Tibial nerve (tissue), 4 donors: ENCODE measurements around the gene RAB5B. TPM values are rescaled to one million over a fixed set of nuclear protein-coding genes. Genes with fewer than 3 reads are reported as not detected.
A peak's percentile ranks its signal among the peaks of the same experiment; 100 is the strongest.

Experiments
- DNase-seq, 2 donors: peaks; one replicate each; pipeline ENCODE4 v3.0.0-alpha.2; 2019; ENCODE audit warnings: low spot score in 2 of 2
- H3K27ac ChIP-seq, 4 donors: fragments of 200-600 bp; sonication (generic) in 3 of 4; one replicate each; pipeline ENCODE4 v1.5.1; 2017 to 2019; ENCODE audit warnings: mild to moderate bottlenecking in 1 of 4
- H3K27me3 ChIP-seq, 2 donors: fragments of 200-600 bp; sonication (generic) in 1 of 2; one replicate each; pipeline versions ENCODE4 v1.5.1 to v1.6.0; 2017 to 2019
- H3K36me3 ChIP-seq, 3 donors: fragments of 200-600 bp; sonication (generic); one replicate each; pipeline ENCODE4 v1.5.1; 2018 to 2019
- H3K4me1 ChIP-seq, 4 donors: fragments of 200-600 bp; sonication (generic) in 3 of 4; one replicate each; pipeline ENCODE4 v1.5.1; 2017 to 2019
- H3K4me3 ChIP-seq, 4 donors: fragments of 200-600 bp; sonication (generic) in 3 of 4; one replicate each; pipeline ENCODE4 v1.5.1; 2017 to 2019; ENCODE audit warnings: mild to moderate bottlenecking in 1 of 4, moderate library complexity in 1 of 4
- H3K9me3 ChIP-seq, 4 donors: fragments of 200-600 bp; sonication (generic) in 3 of 4; one replicate each; pipeline ENCODE4 v1.5.1; 2017 to 2019
- CTCF ChIP-seq, 5 experiments: fragments of 200-600 bp in 3 of 5; fragments of 450-650 bp in 2 of 5; sonication (generic) in 3 of 5; IDR thresholded peaks; one replicate each; pipeline ENCODE4 v1.5.1; 2016 to 2019; ENCODE audit warnings: antibody characterized with exemption in 5 of 5, mild to moderate bottlenecking in 3 of 5, moderate library complexity in 2 of 5
- EP300 ChIP-seq, 2 donors: sonication (generic); formaldehyde crosslinking; IDR thresholded peaks; one replicate each; pipeline ENCODE4 v1.6.1; 2017; ENCODE audit warnings: antibody characterized with exemption in 2 of 2, mild to moderate bottlenecking in 1 of 2
- POLR2A ChIP-seq, 2 donors: fragments of 450-650 bp; IDR thresholded peaks; one replicate each; pipeline ENCODE4 v1.6.1; 2017; ENCODE audit warnings: antibody characterized with exemption in 2 of 2, mild to moderate bottlenecking in 2 of 2, moderate library complexity in 2 of 2
- WGBS, 2 donors: methylation state at CpG; one replicate each; pipeline ENCODE4 v1.1.5; 2018; 5-methylcytosine and 5-hydroxymethylcytosine counted together
- total RNA-seq, 4 donors: library from RNA; depleted of rRNA; stranded (reverse); fragments of >200 nt; gene quantifications; one replicate each; pipeline ENCODE4 v1.1.0, GENCODE V29; 2016

The RAB5B gene
- total RNA-seq, 4 donors from 2014 or later, result 71.7 to 111 (median 83.0) TPM

- H3K36me3 ChIP-seq, result peaks cover 0 to 20% (median 0%) of the 10 kb centered on the region in 3 donors
- WGBS, 2 donors, result 48 to 72% methylated on average over 7 of the region's 7 CpGs
- TF ChIP-seq CTCF (IDR thresholded peaks at IDR 0.05), result no peak
- TF ChIP-seq POLR2A (IDR thresholded peaks at IDR 0.05), result no peak
- no peak for TF ChIP-seq EP300 (IDR thresholded peaks at IDR 0.05)
- DNase-seq, result no peak
- no peaks in the 10 kb centered on the region for H3K27me3 ChIP-seq
- H3K4me3 ChIP-seq, result no peak overlapping the region
- peak overlapping the region in 2 of 4 donors; percentile 38 to 93 for H3K27ac ChIP-seq
- H3K4me1 ChIP-seq, result peaks cover 0 to 46% (median 10%) of the 10 kb centered on the region in 4 donors
- H3K9me3 ChIP-seq, result no peaks in the 10 kb centered on the region
These were observed 3.1 kb upstream of the RAB5B start for GRCh38 chr12:55970775-55971174.

- TF ChIP-seq POLR2A (IDR thresholded peaks at IDR 0.05), result no peak
- no peak for TF ChIP-seq CTCF (IDR thresholded peaks at IDR 0.05)
- no peak for TF ChIP-seq EP300 (IDR thresholded peaks at IDR 0.05)
- WGBS, 2 donors, result 45 to 50% methylated on average over 3 of the region's 3 CpGs
- H3K4me3 ChIP-seq, result no peak overlapping the region
- no peak for DNase-seq
- H3K27ac ChIP-seq, result peak overlapping the region in 3 of 4 donors; percentile 91 to 93 (median 92)
- H3K27me3 ChIP-seq, result no peaks in the 10 kb centered on the region
- no peaks in the 10 kb centered on the region for H3K9me3 ChIP-seq
- H3K36me3 ChIP-seq, result peaks cover 0 to 20% (median 0%) of the 10 kb centered on the region in 3 donors
- H3K4me1 ChIP-seq, result peaks cover 0 to 52% (median 9%) of the 10 kb centered on the region in 4 donors
These were observed 1.8 kb upstream of the RAB5B start for GRCh38 chr12:55972042-55972441.

GRCh38 chr12:55972456-55972855 lies 1.4 kb upstream of the RAB5B start:
- no peaks in the 10 kb centered on the region for H3K9me3 ChIP-seq
- no peak for DNase-seq
- TF ChIP-seq CTCF (IDR thresholded peaks at IDR 0.05), result no peak
- TF ChIP-seq POLR2A (IDR thresholded peaks at IDR 0.05), result no peak
- no peak for TF ChIP-seq EP300 (IDR thresholded peaks at IDR 0.05)
- 20 to 24% methylated on average over 1 of the region's 1 CpG for WGBS, 2 donors
- H3K36me3 ChIP-seq, result peaks cover 0 to 20% (median 0%) of the 10 kb centered on the region in 3 donors
- no peaks in the 10 kb centered on the region for H3K27me3 ChIP-seq
- peak overlapping the region in 3 of 4 donors; percentile 44 to 62 (median 57) for H3K4me3 ChIP-seq
- H3K4me1 ChIP-seq, result peaks cover 0 to 52% (median 7%) of the 10 kb centered on the region in 4 donors
- peak overlapping the region; percentile 90 to 93 (median 92) for H3K27ac ChIP-seq

- peak in 1 of 2 donors; percentile 69 for TF ChIP-seq EP300 (IDR thresholded peaks at IDR 0.05)
- TF ChIP-seq CTCF (IDR thresholded peaks at IDR 0.05), result no peak
- peak; percentile 49 to 51 for TF ChIP-seq POLR2A (IDR thresholded peaks at IDR 0.05)
- Histone ChIP-seq H3K27ac (peak overlapping the region; percentile 90 to 93 (median 92)), H3K4me3 (peak overlapping the region; percentile 44 to 98 (median 60)), H3K9me3 (no peaks in the 10 kb centered on the region), H3K4me1 (peaks cover 0 to 49% (median 6%) of the 10 kb centered on the region in 4 donors), H3K36me3 (peaks cover 0 to 20% (median 0%) of the 10 kb centered on the region in 3 donors), H3K27me3 (no peaks in the 10 kb centered on the region)
- peak in 1 of 2 donors; percentile 31 for DNase-seq
- 0 to 1% methylated on average over 18 of the region's 18 CpGs for WGBS, 2 donors
These were observed 823 bp upstream of the RAB5B start for GRCh38 chr12:55972911-55973598.

GRCh38 chr12:55974308-55974730 lies 441 bp downstream of the RAB5B start:
- DNase-seq, result no peak
- Histone ChIP-seq H3K4me1 (peaks cover 0 to 44% (median 6%) of the 10 kb centered on the region in 4 donors), H3K27ac (peak overlapping the region; percentile 95 to 97 (median 96)), H3K27me3 (no peaks in the 10 kb centered on the region), H3K4me3 (peak overlapping the region; percentile 81 to 99 (median 90)), H3K9me3 (no peaks in the 10 kb centered on the region), H3K36me3 (peaks cover 0 to 26% (median 0%) of the 10 kb centered on the region in 3 donors)
- TF ChIP-seq EP300 (IDR thresholded peaks at IDR 0.05), result no peak
- no peak for TF ChIP-seq CTCF (IDR thresholded peaks at IDR 0.05)
- TF ChIP-seq POLR2A (IDR thresholded peaks at IDR 0.05), result no peak
- WGBS, 2 donors, result 0% methylated on average over 15 of the region's 15 CpGs
